Measurements from ENCODE around the gene NCKAP1.

Gene NCKAP1

DNA sequence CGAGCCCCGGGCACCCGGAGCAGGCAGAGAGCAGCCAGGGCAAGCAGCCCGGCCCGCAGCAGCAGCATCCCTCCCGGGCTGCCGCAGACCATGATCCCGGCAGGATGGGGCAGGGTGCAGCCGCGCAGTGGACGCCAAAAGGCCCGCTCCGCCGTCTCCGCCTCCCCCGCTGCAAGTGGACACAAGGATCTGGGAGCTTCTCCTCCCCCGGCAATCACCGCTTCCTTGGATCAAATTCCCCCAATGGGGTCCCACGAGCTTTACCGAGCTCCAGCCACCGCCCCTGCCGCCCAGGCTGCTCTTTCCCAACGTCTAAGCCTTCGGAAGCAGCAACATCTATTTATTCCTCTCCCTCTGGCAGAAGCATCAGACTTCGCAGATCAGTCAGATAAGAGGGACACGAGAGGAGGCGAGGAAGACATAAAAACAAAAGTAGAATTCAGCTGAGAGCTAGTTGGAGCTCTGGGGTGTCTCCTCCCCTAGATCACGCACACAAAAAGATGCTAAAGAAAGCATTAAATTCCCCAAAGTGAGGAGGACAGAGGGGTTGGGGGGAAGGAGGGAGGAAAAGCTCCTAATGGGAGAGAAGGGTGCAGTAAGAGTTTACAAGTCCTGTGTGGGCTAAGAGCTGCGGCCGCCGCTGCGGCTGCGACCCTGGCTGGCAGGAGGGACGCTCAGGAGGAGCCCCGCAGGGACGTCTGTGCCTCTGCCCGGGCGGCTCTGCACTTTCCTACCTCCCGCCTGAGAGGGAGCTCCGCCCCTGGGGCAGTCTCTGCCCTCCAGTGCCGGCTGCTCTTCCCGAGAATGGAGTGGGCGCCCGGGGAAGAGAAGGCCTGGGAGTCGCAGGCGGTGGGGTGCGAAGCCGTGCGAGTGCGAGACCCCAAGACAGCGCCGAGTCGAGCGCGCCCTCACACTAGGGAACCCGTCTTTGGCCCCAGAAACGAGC is 171.5 kb downstream of the NCKAP1 start, which contains the start of gene FRZB:
Gene FRZB, minus strand, starts transcription at position 177 of the 946 bp plus-strand sequence. Its CDS starts 85 bp downstream, at position 92.
- FAIRE-seq, result no peak

DNA sequence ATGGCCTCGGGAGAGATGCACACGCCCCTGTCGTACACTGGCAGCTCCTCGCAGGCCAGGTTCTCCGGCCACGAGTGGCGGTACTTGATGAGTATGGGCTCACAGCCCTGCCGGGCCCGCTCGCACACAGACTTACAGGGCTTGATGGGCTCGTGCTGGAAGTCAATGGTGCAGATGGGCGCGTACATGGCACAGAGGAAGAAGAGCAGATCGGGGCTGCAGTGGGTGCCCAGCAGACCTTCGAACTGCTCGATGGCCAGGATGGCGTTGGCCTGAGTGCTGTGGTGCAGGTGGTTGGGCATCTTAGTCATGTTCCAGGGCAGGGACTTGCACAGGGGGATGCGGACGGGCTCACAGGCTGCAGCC is 172.2 kb downstream of the NCKAP1 start:
- no peak for FAIRE-seq

DNA sequence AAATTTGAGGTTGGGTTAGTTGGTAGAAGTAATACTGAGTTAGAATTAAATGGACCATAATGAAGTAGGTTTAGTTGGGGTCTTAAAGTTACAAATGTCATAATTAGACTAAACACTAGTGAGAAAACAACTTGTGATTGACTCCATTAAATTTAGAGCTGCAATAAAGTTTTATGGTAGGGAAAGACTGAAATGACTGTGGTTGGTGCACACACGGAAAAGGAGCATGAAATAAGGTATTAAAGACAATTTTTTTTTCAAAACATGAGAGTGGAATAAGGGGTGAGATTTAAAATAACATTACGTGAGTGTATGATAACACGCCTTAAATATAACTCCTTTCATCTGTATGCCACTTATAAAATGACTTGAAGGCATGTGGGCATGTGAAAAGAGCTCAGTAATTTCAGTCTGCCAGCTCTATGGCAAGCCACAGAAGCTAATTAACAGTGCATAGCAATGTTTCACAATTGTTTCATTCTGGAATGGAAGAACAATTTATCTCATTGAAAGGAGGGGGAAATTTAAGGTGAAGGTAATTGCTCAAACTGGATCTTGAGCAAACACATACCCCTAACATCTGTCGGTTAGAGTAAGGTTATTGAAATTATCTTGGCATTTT is 173.2 kb downstream of the NCKAP1 start:
- FAIRE-seq, result no peak

DNA sequence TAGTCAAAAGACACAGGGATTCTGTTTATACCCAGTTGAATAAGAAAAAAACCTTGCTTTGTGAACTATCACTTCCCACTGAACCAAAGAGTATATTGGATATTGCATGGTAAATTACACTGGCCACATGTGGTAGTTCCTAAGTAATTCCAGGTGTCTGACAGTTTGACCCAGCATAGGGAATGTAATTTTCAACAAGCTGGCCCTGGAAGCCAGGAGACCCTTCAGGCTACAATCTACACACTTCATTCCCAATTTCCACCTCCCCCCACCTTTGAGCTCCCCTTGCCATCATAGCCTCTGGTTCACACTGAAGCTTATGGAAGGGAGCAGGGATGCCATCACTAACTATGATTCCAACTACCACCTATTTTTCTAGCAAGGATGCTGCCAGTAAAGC is 174.6 kb downstream of the NCKAP1 start:
- FAIRE-seq, result no peak

DNA sequence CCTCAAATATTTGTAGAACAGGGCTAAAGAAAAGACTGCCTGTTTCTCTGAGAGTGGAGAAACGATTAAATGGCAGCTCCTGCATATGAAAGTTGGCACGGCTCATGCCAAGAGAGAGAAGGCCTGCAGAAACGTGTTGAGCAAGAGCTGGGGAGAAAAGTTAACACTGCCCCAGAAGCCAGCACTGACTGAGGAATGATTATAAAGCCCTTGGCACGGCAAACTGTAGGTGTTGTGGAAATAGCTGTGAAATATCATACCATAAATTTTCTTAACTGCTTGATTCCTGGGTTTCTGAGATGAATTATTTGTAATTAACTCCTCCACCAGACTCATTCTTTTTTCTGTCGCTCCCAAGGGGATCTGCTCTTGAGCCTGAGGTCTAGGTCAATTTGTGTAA is 176.2 kb downstream of the NCKAP1 start:
- no peak for FAIRE-seq

DNA sequence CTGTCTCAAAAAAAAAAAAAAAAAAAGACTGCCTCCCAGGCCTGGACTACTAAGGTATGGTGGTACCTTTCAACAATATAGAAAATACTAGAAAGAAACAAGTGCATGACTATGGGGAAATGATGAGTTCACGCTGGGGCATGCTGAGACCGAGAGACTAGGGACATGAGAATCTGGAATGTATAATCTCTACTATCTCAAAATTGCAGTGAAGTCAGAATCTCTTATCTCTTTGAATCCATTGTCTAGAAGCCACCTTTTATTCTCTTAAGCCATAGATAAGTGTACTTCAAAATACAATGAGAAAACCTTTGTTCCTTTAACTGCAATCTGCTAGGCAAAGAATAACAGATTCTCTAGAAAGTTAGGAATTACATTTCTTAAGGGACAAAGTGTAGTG is 177.4 kb downstream of the NCKAP1 start:
- no peak for FAIRE-seq
